Prostate gland (tissue), 2 donors: ENCODE results near the gene TCHHL1.

Source experiments
- CTCF ChIP-seq, 4 experiments: fragments of 200-600 bp in 2 of 4; fragments of 450-650 bp in 2 of 4; sonication (generic) in 2 of 4; IDR thresholded peaks; 1 replicate in 3 of 4; 2 replicates in 1 of 4; pipeline ENCODE4 v1.5.1; 2016 to 2019; ENCODE audit warnings: antibody characterized with exemption in 4 of 4, mild to moderate bottlenecking in 2 of 4, moderate library complexity in 2 of 4
- POLR2A ChIP-seq: fragments of 450-650 bp; IDR thresholded peaks from one replicate; pipeline ENCODE4 v1.6.1; 2016; ENCODE audit warnings: antibody characterized with exemption, mild to moderate bottlenecking

GRCh38 chr1:152078831-152079441 is 9.9 kb downstream of the TCHHL1 start:
- TF ChIP-seq POLR2A (no peak), CTCF (IDR thresholded peaks at IDR 0.05) (no peak)
